Mucosa of rectum (tissue), 2 donors: ENCODE results near the gene APOBEC3H.

Experiments
- H3K27ac ChIP-seq, 2 donors: one replicate each; pipeline ENCODE4 v1.7.0; 2013; ENCODE audit warnings: inconsistent platforms in 2 of 2, low read depth in 2 of 2, low read length in 2 of 2
- H3K27me3 ChIP-seq, 2 donors: one replicate each; pipeline ENCODE4 v1.7.0; 2013; ENCODE audit warnings: low read length in 2 of 2; ENCODE audit not compliant: control insufficient read depth in 2 of 2, insufficient read depth in 2 of 2
- H3K36me3 ChIP-seq, 2 donors: one replicate each; pipeline ENCODE4 v1.7.0; 2013; ENCODE audit warnings: low read length in 2 of 2; ENCODE audit not compliant: control insufficient read depth in 2 of 2, insufficient read depth in 2 of 2
- H3K4me1 ChIP-seq, 2 donors: one replicate each; pipeline ENCODE4 v1.7.0; 2013; ENCODE audit warnings: low read length in 2 of 2, mild to moderate bottlenecking in 1 of 2; ENCODE audit not compliant: control insufficient read depth in 2 of 2, insufficient read depth in 2 of 2
- H3K4me3 ChIP-seq, 2 donors: one replicate each; pipeline ENCODE4 v1.7.0; 2013; ENCODE audit warnings: low read length in 2 of 2
- H3K9ac ChIP-seq, 2 donors: one replicate each; pipeline ENCODE4 v1.7.0; 2013; ENCODE audit warnings: low read length in 2 of 2, low read depth in 1 of 2, mild to moderate bottlenecking in 1 of 2
- H3K9me3 ChIP-seq, 2 donors: one replicate each; pipeline ENCODE4 v1.7.0; 2013; ENCODE audit warnings: low read length in 2 of 2; ENCODE audit not compliant: control insufficient read depth in 2 of 2
- donor health status: healthy.
- donor health status: Normal muscosa, but diverticular disease.

Gene APOBEC3H

DNA sequence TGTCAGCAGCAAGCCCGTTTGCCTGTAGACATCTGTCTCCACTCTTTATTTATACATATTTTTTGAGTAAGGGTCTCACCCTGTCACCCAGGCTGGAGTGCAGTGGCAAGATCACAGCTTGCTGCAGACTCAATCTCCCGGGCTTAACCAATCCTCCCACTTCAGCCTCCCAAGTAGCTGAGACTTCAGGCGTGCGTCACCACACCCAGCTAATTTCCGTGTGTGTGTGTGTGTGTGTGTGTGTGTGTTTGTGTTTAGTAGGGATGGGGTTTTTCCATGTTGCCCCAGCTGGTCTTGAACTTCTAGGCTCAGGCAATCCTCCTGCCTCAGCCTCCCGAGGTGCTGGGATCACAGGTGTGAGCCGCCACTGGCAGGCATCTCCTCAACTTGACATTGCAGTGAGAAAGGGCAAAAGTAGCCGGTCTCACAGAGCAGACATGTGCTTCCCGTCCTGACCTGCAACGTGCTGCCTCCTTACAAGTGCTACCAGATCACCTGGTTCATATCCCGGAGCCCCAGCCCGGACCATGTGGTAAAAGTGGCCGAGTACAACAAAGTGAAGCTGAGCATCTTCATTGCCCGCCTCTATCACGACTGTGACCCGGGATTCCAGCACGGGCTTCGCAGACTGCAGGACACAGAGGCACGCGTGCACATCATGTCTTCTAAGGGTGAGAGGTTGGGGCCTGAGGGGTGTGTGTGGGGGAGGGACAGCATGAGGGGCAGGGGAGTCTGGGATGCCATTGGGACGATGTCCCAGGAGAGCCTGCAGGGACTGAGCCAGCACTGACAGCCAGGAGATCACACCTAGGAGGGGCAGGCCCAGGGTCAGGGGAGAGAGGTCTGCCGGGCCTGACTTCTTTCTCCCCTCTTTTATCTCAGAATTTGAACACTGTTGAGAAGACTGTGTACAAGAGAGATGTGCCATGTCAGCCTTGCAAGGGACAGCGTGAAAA, 5.6 kb upstream of the APOBEC3H start:
- Histone ChIP-seq H3K4me1 (peaks cover 2 to 9% of the 10 kb centered on the region in 2 donors), H3K4me3 (no peak overlapping the region), H3K27me3 (peaks cover 3% of the 10 kb centered on the region in 2 donors), H3K36me3 (no peaks in the 10 kb centered on the region), H3K9me3 (no peaks in the 10 kb centered on the region), H3K9ac (no peak overlapping the region), H3K27ac (peak overlapping the region in 1 of 2 donors; percentile 74)

DNA sequence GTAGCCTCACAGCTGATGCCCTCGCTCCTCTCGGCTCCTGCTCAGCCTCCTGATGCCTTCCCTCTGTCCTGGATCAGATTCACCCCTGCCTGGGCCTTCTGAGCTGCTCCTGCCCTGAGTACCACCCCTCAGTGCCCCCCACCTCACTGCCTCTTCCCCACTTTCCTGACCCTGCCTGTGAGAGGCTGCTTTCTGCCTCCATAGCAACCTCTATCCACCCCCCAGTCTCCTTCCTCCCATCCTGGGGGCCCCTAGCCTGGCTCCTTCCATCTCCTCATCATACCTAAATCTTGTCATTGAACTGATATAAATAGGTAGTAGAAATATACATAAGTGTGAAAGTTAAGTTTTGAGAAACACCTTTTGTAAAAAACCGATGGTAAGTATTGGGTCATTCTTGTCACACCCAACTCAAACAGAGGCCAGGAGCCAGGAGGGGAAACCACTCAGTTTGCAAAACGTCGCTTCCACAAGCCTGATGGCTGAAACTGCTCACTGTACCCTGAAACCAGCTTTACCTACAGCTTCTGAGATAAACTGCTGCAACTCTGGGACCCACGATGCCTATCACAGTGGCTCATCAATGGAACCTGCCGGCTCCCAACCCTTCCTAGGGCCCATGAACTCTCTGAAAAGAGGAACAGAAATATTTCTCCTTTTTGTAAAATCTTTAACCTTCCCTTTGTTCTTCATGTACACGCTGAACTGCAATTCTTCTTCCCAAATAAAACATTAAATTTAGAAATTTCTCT, 4.8 kb upstream of the APOBEC3H start:
- Histone ChIP-seq H3K27ac (peak overlapping the region in 1 of 2 donors; percentile 74), H3K27me3 (peaks cover 3% of the 10 kb centered on the region in 2 donors), H3K9ac (no peak overlapping the region), H3K9me3 (no peaks in the 10 kb centered on the region), H3K36me3 (no peaks in the 10 kb centered on the region), H3K4me1 (peaks cover 5 to 11% of the 10 kb centered on the region in 2 donors), H3K4me3 (no peak overlapping the region)

- no peak overlapping the region for H3K27ac ChIP-seq
- no peak overlapping the region for H3K4me3 ChIP-seq
- H3K9ac ChIP-seq, result no peak overlapping the region
- H3K36me3 ChIP-seq, result no peaks in the 10 kb centered on the region
- peaks cover 5 to 14% of the 10 kb centered on the region in 2 donors for H3K4me1 ChIP-seq
- no peaks in the 10 kb centered on the region for H3K9me3 ChIP-seq
- peaks cover 3% of the 10 kb centered on the region in 2 donors for H3K27me3 ChIP-seq
Observed at GRCh38 chr22:39094717-39095389, 2.2 kb upstream of the APOBEC3H start.

DNA sequence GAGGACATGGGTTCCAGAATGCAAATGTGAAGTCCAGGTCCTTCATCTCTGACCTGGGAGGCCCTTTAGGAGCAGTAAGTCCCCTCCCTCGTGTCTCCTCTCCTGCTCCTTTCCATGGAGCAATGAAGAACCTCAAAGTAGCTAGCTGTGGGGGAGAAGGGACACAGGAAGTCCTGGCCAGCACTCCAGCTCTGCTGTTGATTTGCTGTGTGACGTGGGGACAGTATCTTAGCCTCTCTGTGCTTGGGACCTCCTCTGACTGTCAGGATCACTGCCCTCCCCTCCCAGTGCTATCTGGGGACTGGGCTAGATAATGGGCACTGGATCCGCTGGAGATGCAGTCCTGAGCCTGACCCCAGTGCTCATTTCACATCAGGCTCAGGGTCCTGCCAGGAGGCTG, 1.1 kb upstream of the APOBEC3H start:
- Histone ChIP-seq H3K27ac (no peak overlapping the region), H3K27me3 (peaks cover 0 to 3% of the 10 kb centered on the region in 2 donors), H3K9ac (no peak overlapping the region), H3K4me3 (no peak overlapping the region), H3K36me3 (no peaks in the 10 kb centered on the region), H3K4me1 (peaks cover 3 to 12% of the 10 kb centered on the region in 2 donors), H3K9me3 (no peaks in the 10 kb centered on the region)

GRCh38 chr22:39098026-39098425, 982 bp downstream of the APOBEC3H start:
- Histone ChIP-seq H3K9me3 (no peaks in the 10 kb centered on the region), H3K9ac (no peak overlapping the region), H3K27ac (no peak overlapping the region), H3K4me1 (peaks cover 3 to 5% of the 10 kb centered on the region in 2 donors), H3K27me3 (peaks cover 0 to 3% of the 10 kb centered on the region in 2 donors), H3K36me3 (no peaks in the 10 kb centered on the region), H3K4me3 (no peak overlapping the region)

- no peaks in the 10 kb centered on the region for H3K9me3 ChIP-seq
- no peaks in the 10 kb centered on the region for H3K36me3 ChIP-seq
- no peak overlapping the region for H3K4me3 ChIP-seq
- no peak overlapping the region for H3K27ac ChIP-seq
- H3K4me1 ChIP-seq, result peaks cover 3 to 5% of the 10 kb centered on the region in 2 donors
- no peak overlapping the region for H3K9ac ChIP-seq
- peaks cover 0 to 3% of the 10 kb centered on the region in 2 donors for H3K27me3 ChIP-seq
Observed at GRCh38 chr22:39098576-39098975, 1.5 kb downstream of the APOBEC3H start.

DNA sequence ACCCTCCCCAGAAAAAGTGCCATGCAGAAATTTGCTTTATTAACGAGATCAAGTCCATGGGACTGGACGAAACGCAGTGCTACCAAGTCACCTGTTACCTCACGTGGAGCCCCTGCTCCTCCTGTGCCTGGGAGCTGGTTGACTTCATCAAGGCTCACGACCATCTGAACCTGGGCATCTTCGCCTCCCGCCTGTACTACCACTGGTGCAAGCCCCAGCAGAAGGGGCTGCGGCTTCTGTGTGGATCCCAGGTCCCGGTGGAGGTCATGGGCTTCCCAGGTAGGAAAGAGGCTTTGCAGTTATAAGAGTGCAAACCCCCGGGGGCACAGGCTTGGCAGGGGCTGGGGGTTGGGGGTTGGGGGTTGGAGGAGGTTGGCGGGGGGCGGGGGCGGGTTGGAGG, 4.2 kb downstream of the APOBEC3H start:
- no peak overlapping the region for H3K4me3 ChIP-seq
- H3K9me3 ChIP-seq, result no peaks in the 10 kb centered on the region
- H3K4me1 ChIP-seq, result peaks cover 3 to 5% of the 10 kb centered on the region in 2 donors
- H3K9ac ChIP-seq, result no peak overlapping the region
- H3K36me3 ChIP-seq, result no peaks in the 10 kb centered on the region
- no peaks in the 10 kb centered on the region for H3K27me3 ChIP-seq
- no peak overlapping the region for H3K27ac ChIP-seq

DNA sequence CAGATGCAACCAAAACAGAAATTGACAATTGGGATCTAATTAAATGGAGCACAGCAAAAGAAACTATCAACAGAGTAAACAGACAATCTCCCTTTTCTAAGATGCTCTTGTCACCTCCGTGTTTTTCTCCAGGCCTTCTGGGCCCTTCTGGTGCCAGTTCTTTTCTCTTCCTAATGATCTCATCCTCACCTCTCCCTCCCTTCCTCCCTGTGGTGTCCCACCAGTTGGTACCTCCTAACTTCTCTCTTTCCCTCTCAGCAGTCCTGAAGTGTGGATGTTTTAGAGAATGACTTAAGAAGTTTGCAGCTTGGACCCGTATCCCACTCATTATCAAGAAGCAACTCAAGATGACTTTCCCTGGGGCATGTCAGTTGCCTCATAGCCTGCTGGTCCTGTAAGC, 6.4 kb downstream of the APOBEC3H start:
- H3K4me3 ChIP-seq, result no peak overlapping the region
- H3K4me1 ChIP-seq, result no peaks in the 10 kb centered on the region
- no peaks in the 10 kb centered on the region for H3K9me3 ChIP-seq
- no peaks in the 10 kb centered on the region for H3K27me3 ChIP-seq
- no peak overlapping the region for H3K27ac ChIP-seq
- H3K36me3 ChIP-seq, result no peaks in the 10 kb centered on the region
- no peak overlapping the region for H3K9ac ChIP-seq

GRCh38 chr22:39106326-39106725, 9.3 kb downstream of the APOBEC3H start:
- no peak overlapping the region for H3K4me3 ChIP-seq
- H3K27me3 ChIP-seq, result no peaks in the 10 kb centered on the region
- H3K36me3 ChIP-seq, result no peaks in the 10 kb centered on the region
- no peaks in the 10 kb centered on the region for H3K4me1 ChIP-seq
- no peak overlapping the region for H3K9ac ChIP-seq
- H3K27ac ChIP-seq, result no peak overlapping the region
- H3K9me3 ChIP-seq, result no peaks in the 10 kb centered on the region
